DMS 273 treated with DMSO at 0.1 percent for 48 hours (cell line): ENCODE data around the gene SDCBP2.
A peak's percentile ranks its signal among the peaks of the same experiment; 100 is the strongest.

Experiments used
- DNase-seq: peaks from one replicate; lab custom pipeline; 2025; lab: John Stamatoyannopoulos, UW

SDCBP2 gene

GRCh38 chr20:1313236-1313964 lies 15.5 kb downstream of the SDCBP2 start:
- no peak for DNase-seq

GRCh38 chr20:1312904-1313235 lies 16.1 kb downstream of the SDCBP2 start:
- DNase-seq: no peak

GRCh38 chr20:1312308-1312707 lies 16.6 kb downstream of the SDCBP2 start:
- DNase-seq: no peak

GRCh38 chr20:1310506-1311190 lies 18.3 kb downstream of the SDCBP2 start:
- no peak for DNase-seq

- DNase-seq: no peak
Measured at GRCh38 chr20:1310071-1310470, 18.9 kb downstream of the SDCBP2 start.

GRCh38 chr20:1309439-1309847 lies 19.5 kb downstream of the SDCBP2 start:
- no peak for DNase-seq

GRCh38 chr20:1308702-1309095 lies 20.2 kb downstream of the SDCBP2 start:
- no peak for DNase-seq

GRCh38 chr20:1308067-1308701 lies 20.8 kb downstream of the SDCBP2 start:
- no peak for DNase-seq

GRCh38 chr20:1307571-1307971 lies 21.4 kb downstream of the SDCBP2 start:
- no peak for DNase-seq

- no peak for DNase-seq
Measured at GRCh38 chr20:1307171-1307570, 21.8 kb downstream of the SDCBP2 start.

GRCh38 chr20:1306316-1307135 lies 22.4 kb downstream of the SDCBP2 start:
- no peak for DNase-seq

GRCh38 chr20:1305712-1306111 lies 23.2 kb downstream of the SDCBP2 start:
- DNase-seq: no peak

- DNase-seq: no peak
Measured at GRCh38 chr20:1304710-1305515, 24.0 kb downstream of the SDCBP2 start.

- DNase-seq: peak; percentile 74
Measured at GRCh38 chr20:1302685-1303541, 26.0 kb downstream of the SDCBP2 start.

- no peak for DNase-seq
Measured at GRCh38 chr20:1301031-1301529, 27.9 kb downstream of the SDCBP2 start.

- no peak for DNase-seq
Measured at GRCh38 chr20:1300083-1300840, 28.7 kb downstream of the SDCBP2 start.

- DNase-seq: no peak
Measured at GRCh38 chr20:1299522-1299921, 29.4 kb downstream of the SDCBP2 start.

GRCh38 chr20:1298888-1299511 lies 29.9 kb downstream of the SDCBP2 start:
- no peak for DNase-seq

GRCh38 chr20:1298166-1298565 lies 30.8 kb downstream of the SDCBP2 start:
- no peak for DNase-seq
